Esophagus muscularis mucosa (tissue), 4 donors: ENCODE data around the gene TRPV4. TPM values are rescaled to one million over a fixed set of nuclear protein-coding genes. Genes with fewer than 3 reads are reported as not detected.

Source experiments
- DNase-seq: peaks from one replicate; pipeline ENCODE4 v3.0.0-alpha.2; 2017; ENCODE audit errors: extremely low spot score
- H3K27ac ChIP-seq, 4 donors: fragments of 200-600 bp; sonication (generic); replicated peaks in 1 of 4; 1 replicate in 3 of 4; 2 replicates in 1 of 4; pipeline ENCODE4 v1.5.1; 2016 to 2019; ENCODE audit warnings: mild to moderate bottlenecking in 1 of 4
- H3K27me3 ChIP-seq, 4 donors: fragments of 200-600 bp; sonication (generic); one replicate each; pipeline versions ENCODE4 v1.5.1 to v1.6.0; 2016 to 2019
- H3K36me3 ChIP-seq, 4 donors: fragments of 200-600 bp; sonication (generic); one replicate each; pipeline ENCODE4 v1.5.1; 2016 to 2019
- H3K4me1 ChIP-seq, 4 donors: fragments of 200-600 bp; sonication (generic); one replicate each; pipeline ENCODE4 v1.5.1; 2016 to 2019
- H3K4me3 ChIP-seq, 4 donors: fragments of 200-600 bp; sonication (generic); 1 replicate in 2 of 4; 2 replicates in 2 of 4; pipeline ENCODE4 v1.5.1; 2016 to 2019; ENCODE audit warnings: mild to moderate bottlenecking in 4 of 4, moderate library complexity in 1 of 4
- H3K9me3 ChIP-seq, 4 donors: fragments of 200-600 bp; sonication (generic); 1 replicate in 3 of 4; 2 replicates in 1 of 4; pipeline ENCODE4 v1.5.1; 2016 to 2019
- EP300 ChIP-seq: sonication (generic); formaldehyde crosslinking; IDR thresholded peaks from one replicate; pipeline ENCODE4 v1.6.1; 2017; ENCODE audit warnings: antibody characterized with exemption
- POLR2A ChIP-seq: fragments of 450-650 bp; IDR thresholded peaks from one replicate; pipeline ENCODE4 v1.6.1; 2017; ENCODE audit warnings: antibody characterized with exemption, moderate library complexity, mild to moderate bottlenecking, low read depth
- POLR2AphosphoS5 ChIP-seq, 2 donors: sonication (generic); formaldehyde crosslinking; IDR thresholded peaks; one replicate each; pipeline ENCODE4 v1.6.1; 2017; ENCODE audit warnings: antibody characterized with exemption in 2 of 2
- WGBS: methylation state at CpG from one replicate; pipeline ENCODE4 v1.1.5; 2018; 5-methylcytosine and 5-hydroxymethylcytosine counted together
- intact Hi-C: fragments of 100-400 bp; cut with DNase I; formaldehyde crosslinking; loops from one replicate; pipeline ENCODE4 v1.15.1; 2023
- total RNA-seq, 4 donors: library from RNA; depleted of rRNA; stranded (reverse); fragments of >200 nt; gene quantifications; one replicate each; pipeline versions ENCODE4 v1.1.0 to v1.2.1, GENCODE V29; 2016
- TF ChIP-seq, protein P1 (sequence below), 3 experiments: fragments of 200-600 bp in 2 of 3; fragments of 450-650 bp in 1 of 3; sonication (generic) in 2 of 3; IDR thresholded peaks; one replicate each; pipeline ENCODE4 v1.5.1; 2017 to 2019; ENCODE audit warnings: antibody characterized with exemption in 3 of 3, mild to moderate bottlenecking in 2 of 3, moderate library complexity in 1 of 3

Gene TRPV4
- total RNA-seq, 4 donors from 2014 or later, result under 0.01 to 0.63 (median 0.35) TPM

DNA sequence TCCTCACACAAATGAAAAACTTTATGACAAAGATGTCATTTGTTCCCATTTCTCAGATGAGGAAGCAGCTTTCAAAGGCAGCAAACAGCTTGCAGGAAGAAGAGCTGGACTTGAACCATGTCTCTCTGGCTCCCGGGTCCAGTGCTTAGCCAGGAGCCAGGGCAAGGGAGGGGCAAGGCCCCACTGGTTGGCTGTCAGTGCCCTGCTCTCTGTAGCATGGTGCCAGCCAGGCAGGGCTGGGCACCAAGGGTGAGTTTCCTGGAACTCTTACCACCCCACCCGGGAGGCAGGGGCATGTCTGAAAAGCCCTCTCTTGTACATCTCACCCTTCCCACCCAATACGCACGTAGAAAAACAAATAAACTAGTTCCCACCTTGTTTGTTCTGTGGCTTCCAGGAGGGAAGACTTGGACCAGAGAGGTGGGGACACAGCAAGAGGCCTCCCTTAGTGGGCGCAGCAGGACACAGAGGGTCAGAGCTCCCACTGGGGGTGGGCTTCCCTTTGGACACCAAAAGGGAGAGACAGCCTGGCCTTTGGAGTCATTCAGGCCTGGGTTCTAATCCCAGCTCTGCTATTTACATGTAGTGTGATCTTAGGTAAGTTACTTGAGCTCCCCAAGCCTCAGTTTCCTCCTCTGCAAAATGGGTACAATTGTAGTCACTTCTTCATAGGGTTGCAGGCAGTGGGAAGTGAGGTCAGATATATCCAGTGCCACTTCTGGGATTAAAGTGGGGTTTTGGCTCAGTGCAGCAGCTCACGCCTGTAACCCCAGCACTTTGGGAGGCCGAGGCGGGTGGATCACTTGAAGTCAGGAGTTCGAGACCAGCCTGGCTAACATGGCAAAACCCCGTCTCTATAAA is 17.2 kb downstream of the TRPV4 start:
- no peak for DNase-seq
- H3K27me3 ChIP-seq, result peaks cover 0 to 51% (median 0%) of the 10 kb centered on the region in 4 donors
- no peaks in the 10 kb centered on the region for H3K36me3 ChIP-seq

DNA sequence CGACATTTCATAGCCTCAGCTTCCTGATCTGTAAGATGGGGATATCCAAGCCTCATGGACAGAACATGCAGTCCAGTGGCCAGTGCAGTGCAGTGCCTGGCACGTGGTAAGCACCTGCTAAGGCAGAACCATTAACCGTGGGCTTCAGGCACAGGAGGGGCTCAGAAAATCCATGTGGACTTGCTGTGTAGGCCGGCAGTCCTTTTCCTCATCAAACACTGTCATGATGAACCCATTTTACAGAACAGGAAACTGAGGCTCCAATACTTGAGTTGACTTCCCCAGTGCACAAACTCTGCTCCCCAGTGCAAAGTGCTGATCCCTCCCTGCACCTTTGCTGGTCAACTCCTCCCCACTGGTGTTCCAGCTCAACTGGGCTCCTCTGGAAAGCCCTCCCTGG is 18.0 kb downstream of the TRPV4 start:
- intact Hi-C loops, result no loop called here
- Histone ChIP-seq H3K4me1 (no peaks in the 10 kb centered on the region), H3K36me3 (no peaks in the 10 kb centered on the region), H3K27me3 (peaks cover 0 to 58% (median 0%) of the 10 kb centered on the region in 4 donors), H3K27ac (no peak overlapping the region), H3K9me3 (no peaks in the 10 kb centered on the region), H3K4me3 (no peak overlapping the region)
- TF ChIP-seq POLR2A (no peak), EP300 (no peak), POLR2AphosphoS5 (IDR thresholded peaks at IDR 0.05) (no peak)
- TF ChIP-seq, protein P1, sequence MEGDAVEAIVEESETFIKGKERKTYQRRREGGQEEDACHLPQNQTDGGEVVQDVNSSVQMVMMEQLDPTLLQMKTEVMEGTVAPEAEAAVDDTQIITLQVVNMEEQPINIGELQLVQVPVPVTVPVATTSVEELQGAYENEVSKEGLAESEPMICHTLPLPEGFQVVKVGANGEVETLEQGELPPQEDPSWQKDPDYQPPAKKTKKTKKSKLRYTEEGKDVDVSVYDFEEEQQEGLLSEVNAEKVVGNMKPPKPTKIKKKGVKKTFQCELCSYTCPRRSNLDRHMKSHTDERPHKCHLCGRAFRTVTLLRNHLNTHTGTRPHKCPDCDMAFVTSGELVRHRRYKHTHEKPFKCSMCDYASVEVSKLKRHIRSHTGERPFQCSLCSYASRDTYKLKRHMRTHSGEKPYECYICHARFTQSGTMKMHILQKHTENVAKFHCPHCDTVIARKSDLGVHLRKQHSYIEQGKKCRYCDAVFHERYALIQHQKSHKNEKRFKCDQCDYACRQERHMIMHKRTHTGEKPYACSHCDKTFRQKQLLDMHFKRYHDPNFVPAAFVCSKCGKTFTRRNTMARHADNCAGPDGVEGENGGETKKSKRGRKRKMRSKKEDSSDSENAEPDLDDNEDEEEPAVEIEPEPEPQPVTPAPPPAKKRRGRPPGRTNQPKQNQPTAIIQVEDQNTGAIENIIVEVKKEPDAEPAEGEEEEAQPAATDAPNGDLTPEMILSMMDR (IDR thresholded peaks at IDR 0.05), result no peak
- DNase-seq, result no peak
- 95% methylated on average over 3 of the region's 4 CpGs for WGBS

More for the DNA sequence above, 17.2 kb downstream of the TRPV4 start:
- TF ChIP-seq POLR2A (no peak), EP300 (no peak), POLR2AphosphoS5 (IDR thresholded peaks at IDR 0.05) (no peak)
- TF ChIP-seq, protein P1 (IDR thresholded peaks at IDR 0.05), result no peak
- Histone ChIP-seq H3K4me3 (no peak overlapping the region), H3K9me3 (no peaks in the 10 kb centered on the region), H3K4me1 (no peaks in the 10 kb centered on the region), H3K27ac (no peak overlapping the region)
- WGBS, result 81% methylated on average over 10 of the region's 10 CpGs
- intact Hi-C loops, result no loop called here

DNA sequence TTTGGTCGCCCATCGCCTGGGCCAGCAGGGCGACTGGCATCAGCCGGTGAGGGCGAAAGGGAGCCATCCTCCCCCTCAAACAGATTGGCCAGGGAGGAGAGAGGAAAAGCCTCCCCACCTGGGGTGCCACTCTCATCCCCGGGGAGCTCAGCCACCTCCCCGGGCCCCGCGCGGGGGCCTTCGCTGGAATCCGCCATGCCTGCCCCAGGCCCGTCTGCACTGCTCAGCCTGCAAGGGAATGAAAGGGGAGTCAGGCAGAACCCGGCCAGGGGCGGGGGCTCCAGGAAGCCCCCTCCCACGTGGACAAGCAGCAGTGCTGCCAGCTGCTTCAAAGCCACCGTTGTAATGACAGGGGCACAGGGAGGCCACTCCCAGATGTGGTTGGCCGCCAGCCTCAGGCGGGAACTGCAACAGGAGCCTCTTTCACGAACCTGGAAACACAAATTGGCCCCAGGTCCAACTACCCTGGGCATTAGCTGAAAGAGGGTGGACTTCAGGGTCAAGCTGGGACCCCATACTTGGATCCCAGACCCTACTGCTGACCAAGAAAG is 18.5 kb downstream of the TRPV4 start:
- no peak for DNase-seq
- Histone ChIP-seq H3K27me3 (peaks cover 0 to 58% (median 0%) of the 10 kb centered on the region in 4 donors), H3K27ac (no peak overlapping the region), H3K36me3 (no peaks in the 10 kb centered on the region), H3K4me3 (no peak overlapping the region), H3K9me3 (no peaks in the 10 kb centered on the region), H3K4me1 (no peaks in the 10 kb centered on the region)
- WGBS, result 80% methylated on average over 7 of the region's 20 CpGs
- TF ChIP-seq EP300, result no peak
- TF ChIP-seq, protein P1 (IDR thresholded peaks at IDR 0.05), result no peak
- TF ChIP-seq POLR2A, result no peak
- no peak for TF ChIP-seq POLR2AphosphoS5 (IDR thresholded peaks at IDR 0.05)
- intact Hi-C loops, result no loop called here

DNA sequence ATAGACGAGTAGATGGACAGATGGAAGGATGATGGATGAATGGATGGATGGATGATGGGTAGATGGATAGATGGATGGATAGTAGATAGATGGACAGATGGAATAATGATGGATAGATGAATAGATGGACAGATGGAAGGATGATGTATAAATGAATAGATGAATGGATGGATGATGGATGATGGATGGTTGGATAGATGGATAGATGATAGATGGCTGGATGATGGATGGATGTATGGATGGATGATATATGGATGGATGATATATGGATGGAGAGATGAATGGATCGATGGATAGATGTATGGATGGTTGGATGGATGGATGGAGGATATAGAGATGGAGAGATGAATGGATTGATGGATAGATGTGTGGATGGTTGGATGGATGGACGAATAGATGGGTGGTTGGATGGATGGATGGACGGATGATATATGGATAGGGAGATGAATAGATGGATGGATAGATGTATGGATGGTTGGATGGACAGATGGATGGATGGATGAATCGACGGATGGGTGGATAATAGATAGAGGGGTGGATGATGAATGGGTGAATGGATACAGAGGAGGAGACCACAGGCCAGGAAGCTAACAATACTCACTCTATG is 19.3 kb downstream of the TRPV4 start:
- TF ChIP-seq EP300 (no peak), POLR2AphosphoS5 (IDR thresholded peaks at IDR 0.05) (no peak), POLR2A (no peak)
- TF ChIP-seq, protein P1 (IDR thresholded peaks at IDR 0.05), result no peak
- WGBS, result 89% methylated on average over 6 of the region's 6 CpGs

More for the DNA sequence above, 19.3 kb downstream of the TRPV4 start:
- H3K27ac ChIP-seq, result no peak overlapping the region
- H3K27me3 ChIP-seq, result peaks cover 0 to 52% (median 0%) of the 10 kb centered on the region in 4 donors
- H3K4me1 ChIP-seq, result no peaks in the 10 kb centered on the region
- no peak overlapping the region for H3K4me3 ChIP-seq
- no peaks in the 10 kb centered on the region for H3K36me3 ChIP-seq
- DNase-seq, result no peak
- intact Hi-C loops, result no loop called here
- no peaks in the 10 kb centered on the region for H3K9me3 ChIP-seq
